NCI-H128 (cell line): ENCODE data around the gene MBLAC2.

Source experiments
- DNase-seq: peaks from one replicate; lab custom pipeline; 2025; ENCODE audit not compliant: unreplicated experiment; lab: John Stamatoyannopoulos, UW

MBLAC2 gene

DNA sequence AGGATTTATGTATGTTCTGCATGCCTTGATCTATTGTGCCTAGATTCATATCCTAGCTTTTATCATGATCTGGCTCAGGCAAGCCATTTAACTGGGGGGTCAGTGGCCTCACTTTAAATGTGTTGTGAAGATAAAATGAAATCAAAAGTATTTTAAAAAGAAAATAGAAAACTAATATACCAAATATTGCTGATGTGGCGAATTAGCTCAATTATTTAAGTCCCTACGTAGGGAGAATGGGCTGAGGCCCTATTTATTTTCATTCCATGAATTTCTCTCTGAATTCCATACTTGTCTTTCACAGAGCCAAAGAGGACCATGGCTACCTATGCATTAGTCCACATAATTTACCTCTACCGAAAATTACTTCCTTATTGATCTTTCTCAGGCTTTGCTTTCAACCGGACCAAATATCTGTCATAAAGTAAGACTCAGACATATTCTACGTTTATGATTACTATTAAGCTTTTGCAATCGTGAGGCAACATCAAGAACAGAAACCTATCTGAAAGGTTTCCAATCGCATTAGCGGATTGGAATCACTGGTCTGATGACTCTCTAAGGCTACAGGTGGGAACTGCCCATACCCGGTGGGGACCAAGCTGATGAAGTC lies 1.7 kb downstream of the MBLAC2 start:
- DNase-seq: no peak

DNA sequence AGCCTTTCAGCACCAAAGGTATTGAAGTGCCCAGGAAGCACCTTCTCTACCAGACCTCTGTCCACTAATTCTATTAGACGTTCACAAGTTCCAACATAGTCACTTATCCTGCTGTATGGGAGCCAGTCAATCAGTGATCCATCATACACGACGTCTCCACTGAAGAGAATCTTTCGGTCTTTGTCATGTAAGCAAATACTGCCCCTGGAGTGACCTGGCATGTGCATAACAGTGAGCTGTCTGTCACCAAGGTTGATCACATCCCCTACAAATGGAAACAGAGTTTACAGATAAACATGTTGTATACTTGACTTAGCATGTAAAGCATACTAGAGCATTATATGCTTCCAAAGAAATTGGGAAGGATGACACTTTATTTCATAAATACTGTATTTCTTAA lies 13.3 kb downstream of the MBLAC2 start:
- no peak for DNase-seq

DNA sequence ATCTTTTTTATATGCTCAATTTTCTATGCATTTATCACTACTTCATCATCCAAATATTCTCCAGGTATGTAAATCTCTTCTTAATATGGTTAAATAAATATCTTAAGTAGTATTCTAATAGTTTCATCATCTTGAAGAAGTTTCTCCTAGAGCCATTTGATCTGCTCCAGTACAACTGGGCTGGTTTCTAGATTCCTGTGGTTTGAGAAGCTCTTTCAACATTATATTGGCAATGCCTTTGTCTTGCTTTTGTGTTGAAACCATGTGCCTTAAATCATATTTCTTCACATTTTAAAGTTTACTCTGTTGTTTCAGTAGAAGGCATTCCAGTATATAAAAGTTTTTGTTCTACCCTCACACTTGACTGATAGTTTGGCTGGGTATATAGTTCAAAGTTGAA lies 27.6 kb downstream of the MBLAC2 start:
- DNase-seq: no peak

DNA sequence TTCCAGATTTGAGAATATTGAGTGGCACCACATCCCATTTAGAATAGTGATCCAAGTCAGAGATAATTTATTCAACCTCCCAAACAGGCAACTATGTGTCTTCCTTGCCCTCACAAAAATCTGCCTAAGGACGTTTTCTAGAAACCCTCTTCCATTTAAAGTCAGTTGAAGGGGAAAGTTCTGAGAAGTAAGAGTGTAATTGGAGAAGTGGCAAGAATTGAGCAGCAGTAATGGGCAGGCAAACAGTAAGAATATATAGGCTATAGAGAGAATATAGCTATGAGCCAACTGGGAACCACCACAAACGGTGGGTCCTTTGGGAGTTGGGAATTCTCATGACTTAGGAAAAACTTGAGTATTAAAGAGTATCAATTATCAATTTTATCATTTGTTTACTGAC lies 33.9 kb downstream of the MBLAC2 start:
- no peak for DNase-seq

DNA sequence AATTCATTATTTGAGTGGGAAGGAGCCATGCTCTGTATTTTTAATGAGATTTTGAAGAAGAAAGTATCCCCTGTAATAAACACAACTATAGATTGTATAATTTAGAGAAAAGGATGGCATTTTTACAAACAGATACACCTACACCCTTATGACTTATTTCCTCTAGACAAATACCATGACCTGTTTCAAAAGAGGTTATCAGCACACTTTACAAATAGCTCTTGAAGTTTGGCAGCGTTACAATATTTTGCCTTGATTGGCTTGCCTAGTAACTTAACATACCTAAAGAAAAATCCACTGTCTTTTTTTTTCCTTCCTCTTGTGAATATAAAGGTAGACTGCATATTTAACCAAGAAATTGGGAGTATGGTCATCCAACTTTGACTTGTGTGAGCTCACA lies 36.5 kb downstream of the MBLAC2 start:
- no peak for DNase-seq

DNA sequence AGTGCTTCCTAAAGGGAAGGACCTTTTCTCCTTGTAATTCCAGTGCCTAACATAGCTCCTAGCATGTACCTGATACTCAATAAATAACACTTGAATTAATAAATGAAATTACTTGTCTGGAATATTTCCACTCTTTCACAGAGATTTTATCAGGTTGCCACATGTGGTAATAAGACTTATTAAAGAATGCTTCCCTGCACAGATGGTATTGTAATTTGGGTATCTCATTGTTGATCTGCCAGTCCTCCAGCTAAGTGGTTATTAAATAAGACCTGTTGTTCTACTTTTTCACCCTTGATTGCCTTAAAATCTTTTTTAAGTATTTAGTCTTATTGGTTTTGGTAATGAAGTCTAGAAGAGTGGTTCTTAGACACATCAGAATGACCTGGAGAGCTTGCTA lies 36.9 kb downstream of the MBLAC2 start:
- no peak for DNase-seq

DNA sequence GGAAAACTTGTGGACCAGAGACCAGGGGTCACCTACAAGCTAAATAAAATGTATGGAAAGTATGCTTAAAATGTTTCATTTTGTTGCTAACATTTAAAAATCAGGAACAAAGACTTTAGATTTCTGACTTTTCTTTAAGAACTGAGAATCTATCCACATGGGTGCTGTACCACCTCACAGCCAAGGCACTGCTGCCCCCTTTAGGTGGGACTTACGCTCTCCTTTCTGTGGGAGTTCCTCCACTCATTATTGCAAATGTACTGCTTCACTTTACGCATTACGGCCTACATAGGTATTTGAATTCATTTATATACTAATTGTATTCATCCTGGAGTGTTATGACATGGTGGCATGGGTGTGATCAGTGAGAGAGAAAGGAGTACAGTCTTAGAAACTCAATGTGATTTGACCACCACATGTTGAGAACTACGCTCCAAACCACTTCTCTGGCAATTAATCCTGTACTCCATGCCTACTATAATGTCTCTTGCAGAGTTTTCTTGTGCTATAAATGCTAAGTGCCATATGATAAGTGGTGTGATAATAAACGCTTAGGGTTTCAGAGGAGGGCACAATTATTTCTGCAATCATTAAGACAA lies 40.4 kb downstream of the MBLAC2 start:
- no peak for DNase-seq

DNA sequence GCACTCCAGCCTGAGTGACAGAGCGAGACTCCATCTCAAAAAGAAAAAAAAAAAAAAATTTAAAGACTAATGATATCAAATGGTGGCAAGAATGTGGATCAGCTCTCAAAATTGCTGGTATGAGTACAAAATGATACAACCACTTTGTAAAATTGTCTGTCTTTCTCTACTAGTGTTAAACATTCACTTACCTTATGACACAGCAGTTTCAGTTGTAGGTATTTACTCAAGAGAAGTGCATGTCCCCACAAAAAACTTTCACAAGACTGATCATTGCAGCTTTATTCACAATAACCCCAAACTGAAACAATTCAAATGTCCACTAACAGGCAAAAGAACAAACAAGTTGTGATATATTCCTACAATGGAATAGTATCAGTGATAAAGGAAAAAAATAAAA lies 50.3 kb downstream of the MBLAC2 start:
- DNase-seq: no peak

DNA sequence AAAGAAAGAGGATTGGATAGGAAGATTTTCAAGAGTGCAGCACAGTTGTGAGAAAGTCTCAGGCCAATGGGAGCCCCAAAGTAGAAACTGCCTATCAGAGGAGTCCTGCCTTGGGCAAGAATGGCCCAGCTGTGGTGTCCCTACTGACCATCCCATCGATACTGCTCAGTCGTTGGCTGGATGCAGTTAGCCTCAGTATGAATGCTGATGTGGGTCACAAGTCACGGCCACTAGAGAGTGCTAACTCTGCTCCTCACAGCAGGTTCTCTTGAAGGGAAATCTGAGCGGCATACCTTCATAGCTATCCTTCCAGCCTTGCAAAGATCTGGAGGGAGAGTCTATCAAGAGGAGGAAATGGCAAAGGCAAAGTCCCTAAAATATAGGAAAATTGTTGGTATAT lies 53.4 kb downstream of the MBLAC2 start:
- DNase-seq: no peak

DNA sequence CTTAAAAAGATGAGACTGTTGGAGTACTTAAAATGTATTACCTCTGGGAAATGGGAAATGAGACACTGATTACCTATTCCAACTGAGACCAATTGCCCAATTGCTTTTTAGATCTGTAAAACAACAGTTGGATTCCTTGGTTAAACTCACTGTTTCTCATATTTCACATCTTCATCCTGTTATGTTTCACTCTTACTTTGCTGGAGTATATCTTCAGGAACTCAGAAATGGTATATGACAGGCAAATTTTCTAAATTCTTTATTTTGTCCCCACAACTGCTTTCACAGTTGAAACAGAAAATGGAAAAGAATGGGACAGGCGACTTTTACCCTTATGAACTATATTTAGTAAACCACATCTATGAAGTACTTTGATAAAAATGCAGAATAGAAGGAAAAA lies 56.4 kb downstream of the MBLAC2 start:
- no peak for DNase-seq

DNA sequence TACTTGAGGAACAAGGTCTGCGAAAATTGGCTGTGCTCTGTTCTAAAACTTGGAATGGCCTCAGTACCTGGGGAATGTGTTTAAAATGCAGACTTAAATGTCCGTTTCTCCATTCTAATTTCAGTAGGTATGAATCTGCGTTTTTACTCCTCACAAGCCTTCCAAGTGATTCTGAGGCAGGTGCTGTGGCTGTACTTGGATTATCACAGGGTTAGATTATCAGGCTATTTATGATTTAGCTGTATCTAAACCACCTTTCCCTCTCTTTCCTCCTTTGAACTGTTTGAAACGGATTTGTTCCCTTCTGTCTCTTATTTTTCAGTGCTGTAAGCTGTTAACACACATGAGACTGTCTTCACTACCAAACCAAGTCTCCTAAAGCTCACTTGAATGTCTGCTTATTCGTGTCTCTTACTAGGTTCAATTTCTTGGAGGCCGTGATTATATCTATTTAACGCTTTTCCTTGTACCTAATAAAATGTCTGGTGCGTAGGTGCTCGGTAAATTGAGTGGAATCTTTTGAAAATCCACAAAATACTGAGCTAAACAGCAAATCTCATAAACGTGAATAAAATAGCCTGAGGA lies 64.3 kb downstream of the MBLAC2 start:
- no peak for DNase-seq

DNA sequence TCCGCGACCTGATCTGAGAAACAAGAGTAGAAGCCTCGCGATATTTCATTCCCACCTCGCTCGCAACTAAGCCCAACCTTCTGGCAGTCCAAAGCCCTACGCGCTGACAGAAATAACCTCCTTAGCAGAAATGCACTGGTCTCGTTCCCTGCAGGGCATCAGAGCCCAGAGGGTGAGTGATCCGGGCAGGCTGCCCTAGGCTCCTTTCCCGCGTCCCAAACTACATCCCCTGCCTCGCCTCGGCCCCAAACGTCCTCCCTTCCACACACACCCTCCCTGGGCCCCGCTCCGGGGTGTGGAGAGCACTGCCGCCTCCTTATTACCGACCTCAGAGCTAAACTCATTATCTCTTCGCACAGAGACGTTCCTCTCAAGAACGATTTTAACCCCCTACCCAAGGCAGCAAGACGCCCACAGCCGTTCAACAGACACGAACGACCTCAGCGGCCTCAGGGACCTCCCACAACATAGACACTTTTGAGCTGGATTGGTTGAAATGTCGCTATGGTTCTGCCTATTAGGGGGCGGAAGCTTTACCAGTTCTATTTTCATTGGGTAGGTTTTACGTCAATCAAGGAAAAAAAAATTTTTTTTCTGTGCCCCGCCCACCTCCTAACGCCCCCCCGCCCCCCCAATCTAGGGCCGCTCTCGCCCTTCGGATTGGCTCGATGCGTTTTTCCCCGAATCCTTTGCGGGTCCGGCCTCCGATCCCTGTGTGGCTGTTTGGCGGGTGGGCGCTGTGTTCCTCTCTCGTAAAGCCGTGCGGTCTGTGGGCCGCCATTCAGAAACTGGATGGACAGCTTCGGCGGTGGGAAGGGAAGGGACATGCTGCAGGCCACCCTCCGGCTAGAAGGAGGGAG lies 65.0 kb downstream of the MBLAC2 start, which contains the start of gene CETN3:
Gene CETN3, minus strand, starts transcription at position 439 of the 860 bp plus-strand sequence. Its CDS starts 95 bp downstream, at position 344.
- peak; percentile 88 for DNase-seq

DNA sequence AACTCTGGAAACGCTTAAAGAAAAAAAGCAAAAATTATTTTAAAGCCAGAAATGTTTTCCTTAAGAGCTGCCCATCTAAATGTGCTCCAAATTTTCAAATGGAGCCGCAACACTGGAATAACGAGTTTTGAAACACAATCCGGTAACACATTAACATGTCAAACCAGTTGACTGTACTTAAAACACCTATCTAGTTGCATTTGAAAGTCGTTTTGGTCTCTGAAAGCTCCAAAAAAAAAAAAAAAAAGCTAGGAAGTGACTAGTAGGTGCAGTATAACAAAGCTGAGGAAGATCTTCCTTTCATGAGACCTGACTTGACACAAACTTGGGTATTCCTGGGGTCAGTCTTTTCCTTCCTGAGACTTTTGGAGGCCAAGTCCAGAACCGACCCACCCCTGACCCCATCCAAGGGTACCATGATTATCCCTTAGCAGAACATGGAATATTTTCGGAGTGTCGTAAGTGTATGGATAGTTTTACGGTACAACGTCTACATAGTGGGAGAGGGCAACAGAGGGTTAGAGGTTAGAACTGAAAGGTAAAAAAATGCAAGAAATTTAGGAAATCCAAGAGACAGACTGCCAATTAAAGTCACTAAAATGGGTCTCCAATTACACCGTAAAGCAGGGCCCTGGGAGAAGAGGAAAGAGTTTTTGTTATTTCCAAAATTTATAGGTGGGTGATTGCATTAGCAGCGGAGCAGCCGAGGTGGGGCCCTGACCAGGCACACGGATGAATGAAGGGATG lies 65.8 kb downstream of the MBLAC2 start:
- no peak for DNase-seq
